ENCODE measurements around the gene VPS37C.

Gene VPS37C

GRCh38 chr11:61151545-61152252 is 9.5 kb downstream of the VPS37C start:
- H3K27me3 Mint-ChIP-seq, result no peaks in the 10 kb centered on the region
- no peak overlapping the region for H3K27ac Mint-ChIP-seq
- no peak overlapping the region for H3K4me3 Mint-ChIP-seq
- peaks cover 9% of the 10 kb centered on the region for H3K9me3 Mint-ChIP-seq
- peaks cover 23% of the 10 kb centered on the region for H3K36me3 Mint-ChIP-seq (ENCODE audit: low read depth)
- H3K4me1 Mint-ChIP-seq (ENCODE audit: low read depth), result peaks cover 13% of the 10 kb centered on the region

- peaks cover 18% of the 10 kb centered on the region for H3K36me3 Mint-ChIP-seq (ENCODE audit: low read depth)
- H3K4me3 Mint-ChIP-seq, result no peak overlapping the region
- no peak overlapping the region for H3K27ac Mint-ChIP-seq
- peaks cover 19% of the 10 kb centered on the region for H3K4me1 Mint-ChIP-seq (ENCODE audit: low read depth)
- peaks cover 7% of the 10 kb centered on the region for H3K9me3 Mint-ChIP-seq
- no peaks in the 10 kb centered on the region for H3K27me3 Mint-ChIP-seq
Measured at GRCh38 chr11:61150706-61151544, 10.3 kb downstream of the VPS37C start.

GRCh38 chr11:61149624-61150615 is 11.3 kb downstream of the VPS37C start:
- Mint-ChIP-seq H3K9me3 (peaks cover 7% of the 10 kb centered on the region), H3K27ac (no peak overlapping the region), H3K36me3 (ENCODE audit: low read depth) (peaks cover 10% of the 10 kb centered on the region), H3K4me3 (no peak overlapping the region), H3K27me3 (no peaks in the 10 kb centered on the region), H3K4me1 (ENCODE audit: low read depth) (peaks cover 22% of the 10 kb centered on the region)

- H3K36me3 Mint-ChIP-seq (ENCODE audit: low read depth), result no peaks in the 10 kb centered on the region
- no peak overlapping the region for H3K27ac Mint-ChIP-seq
- H3K4me1 Mint-ChIP-seq (ENCODE audit: low read depth), result peaks cover 18% of the 10 kb centered on the region
- no peak overlapping the region for H3K4me3 Mint-ChIP-seq
- no peaks in the 10 kb centered on the region for H3K27me3 Mint-ChIP-seq
- H3K9me3 Mint-ChIP-seq, result no peaks in the 10 kb centered on the region
Measured at GRCh38 chr11:61147791-61148620, 13.2 kb downstream of the VPS37C start.

- no peak overlapping the region for H3K4me3 Mint-ChIP-seq
- H3K27me3 Mint-ChIP-seq, result no peaks in the 10 kb centered on the region
- H3K27ac Mint-ChIP-seq, result no peak overlapping the region
- no peaks in the 10 kb centered on the region for H3K9me3 Mint-ChIP-seq
- no peaks in the 10 kb centered on the region for H3K36me3 Mint-ChIP-seq (ENCODE audit: low read depth)
- peaks cover 18% of the 10 kb centered on the region for H3K4me1 Mint-ChIP-seq (ENCODE audit: low read depth)
Measured at GRCh38 chr11:61147271-61147670, 14.0 kb downstream of the VPS37C start.

GRCh38 chr11:61146416-61146815 is 14.8 kb downstream of the VPS37C start:
- no peaks in the 10 kb centered on the region for H3K27me3 Mint-ChIP-seq
- H3K9me3 Mint-ChIP-seq, result no peaks in the 10 kb centered on the region
- no peaks in the 10 kb centered on the region for H3K36me3 Mint-ChIP-seq (ENCODE audit: low read depth)
- H3K4me3 Mint-ChIP-seq, result no peak overlapping the region
- peaks cover 18% of the 10 kb centered on the region for H3K4me1 Mint-ChIP-seq (ENCODE audit: low read depth)
- H3K27ac Mint-ChIP-seq, result no peak overlapping the region

GRCh38 chr11:61145228-61146005 is 15.8 kb downstream of the VPS37C start:
- Mint-ChIP-seq H3K36me3 (ENCODE audit: low read depth) (no peaks in the 10 kb centered on the region), H3K27me3 (no peaks in the 10 kb centered on the region), H3K27ac (no peak overlapping the region), H3K4me1 (ENCODE audit: low read depth) (peaks cover 18% of the 10 kb centered on the region), H3K9me3 (no peaks in the 10 kb centered on the region), H3K4me3 (no peak overlapping the region)

GRCh38 chr11:61144511-61145179 is 16.6 kb downstream of the VPS37C start:
- Mint-ChIP-seq H3K4me1 (ENCODE audit: low read depth) (peaks cover 18% of the 10 kb centered on the region), H3K27ac (no peak overlapping the region), H3K9me3 (no peaks in the 10 kb centered on the region), H3K36me3 (ENCODE audit: low read depth) (no peaks in the 10 kb centered on the region), H3K4me3 (no peak overlapping the region), H3K27me3 (no peaks in the 10 kb centered on the region)

GRCh38 chr11:61142424-61142823 is 18.8 kb downstream of the VPS37C start:
- Mint-ChIP-seq H3K27ac (no peak overlapping the region), H3K4me1 (ENCODE audit: low read depth) (peaks cover 18% of the 10 kb centered on the region), H3K36me3 (ENCODE audit: low read depth) (no peaks in the 10 kb centered on the region), H3K27me3 (no peaks in the 10 kb centered on the region), H3K9me3 (no peaks in the 10 kb centered on the region), H3K4me3 (no peak overlapping the region)

GRCh38 chr11:61141601-61142028 is 19.6 kb downstream of the VPS37C start:
- Mint-ChIP-seq H3K27me3 (no peaks in the 10 kb centered on the region), H3K4me3 (no peak overlapping the region), H3K4me1 (ENCODE audit: low read depth) (peaks cover 10% of the 10 kb centered on the region), H3K36me3 (ENCODE audit: low read depth) (peaks cover 4% of the 10 kb centered on the region), H3K27ac (no peak overlapping the region), H3K9me3 (no peaks in the 10 kb centered on the region)

GRCh38 chr11:61140416-61140815 is 20.8 kb downstream of the VPS37C start:
- Mint-ChIP-seq H3K27me3 (no peaks in the 10 kb centered on the region), H3K4me1 (ENCODE audit: low read depth) (no peaks in the 10 kb centered on the region), H3K36me3 (ENCODE audit: low read depth) (peaks cover 13% of the 10 kb centered on the region), H3K9me3 (no peaks in the 10 kb centered on the region), H3K27ac (no peak overlapping the region), H3K4me3 (no peak overlapping the region)

- Mint-ChIP-seq H3K4me3 (no peak overlapping the region), H3K27ac (no peak overlapping the region), H3K4me1 (ENCODE audit: low read depth) (no peaks in the 10 kb centered on the region), H3K27me3 (no peaks in the 10 kb centered on the region), H3K9me3 (no peaks in the 10 kb centered on the region), H3K36me3 (ENCODE audit: low read depth) (peaks cover 13% of the 10 kb centered on the region)
Measured at GRCh38 chr11:61139387-61139786, 21.8 kb downstream of the VPS37C start.

- Mint-ChIP-seq H3K4me1 (ENCODE audit: low read depth) (no peaks in the 10 kb centered on the region), H3K9me3 (no peaks in the 10 kb centered on the region), H3K27me3 (no peaks in the 10 kb centered on the region), H3K27ac (no peak overlapping the region), H3K36me3 (ENCODE audit: low read depth) (peaks cover 13% of the 10 kb centered on the region), H3K4me3 (no peak overlapping the region)
Measured at GRCh38 chr11:61138935-61139334, 22.3 kb downstream of the VPS37C start.
